Kidney (tissue), 14 donors: ENCODE measurements around the gene HSD17B8. TPM values are rescaled to one million over a fixed set of nuclear protein-coding genes. Genes with fewer than 3 reads are reported as not detected.

ENCODE experiments used
- DNase-seq, 5 donors: peaks; one replicate each; pipeline ENCODE4 v3.0.0-alpha.2; 2013 to 2020
- FAIRE-seq: peaks from 2 replicates; lab custom pipeline; 2012; peaks lifted over from hg19 to GRCh38; lab: Jason Lieb, UNC
- H3K27ac ChIP-seq, 2 donors: one replicate each; pipeline ENCODE4 v1.7.0; 2013; ENCODE audit warnings: low read depth in 2 of 2, low read length in 2 of 2, inconsistent platforms in 1 of 2
- H3K27me3 ChIP-seq: one replicate; pipeline ENCODE4 v1.7.1; 2013; ENCODE audit warnings: low read length, inconsistent platforms; ENCODE audit not compliant: control insufficient read depth, insufficient read depth
- H3K36me3 ChIP-seq, 3 donors: one replicate each; pipeline versions ENCODE4 v1.7.0 to v1.7.1; 2013; ENCODE audit warnings: low read length in 3 of 3, control low read depth in 1 of 3, inconsistent platforms in 1 of 3; ENCODE audit not compliant: insufficient read depth in 3 of 3, control insufficient read depth in 2 of 3
- H3K4me1 ChIP-seq, 3 donors: one replicate each; pipeline versions ENCODE4 v1.7.0 to v1.7.1; 2013; ENCODE audit warnings: low read length in 3 of 3, inconsistent platforms in 1 of 3, low read depth in 1 of 3; ENCODE audit not compliant: control insufficient read depth in 2 of 3, insufficient read depth in 2 of 3
- H3K4me3 ChIP-seq, 3 donors: one replicate each; pipeline versions ENCODE4 v1.7.0 to v1.8.1; 2013; ENCODE audit warnings: low read length in 3 of 3, control low read depth in 1 of 3, inconsistent platforms in 1 of 3
- H3K9ac ChIP-seq, 3 donors: one replicate each; pipeline versions ENCODE4 v1.7.0 to v1.7.1; 2013; ENCODE audit warnings: low read length in 3 of 3, control low read depth in 1 of 3, inconsistent platforms in 1 of 3
- H3K9me3 ChIP-seq, 3 donors: one replicate each; pipeline versions ENCODE4 v1.7.0 to v1.7.1; 2013; ENCODE audit warnings: low read length in 3 of 3, control low read depth in 1 of 3, inconsistent platforms in 1 of 3; ENCODE audit not compliant: control insufficient read depth in 2 of 3, insufficient read depth in 1 of 3
- intact Hi-C: fragments of 100-400 bp; cut with DNase I; formaldehyde crosslinking; loops from one replicate; pipeline ENCODE4 v1.11.1; 2022
- polyA plus RNA-seq: library from polyadenylated mRNA; stranded (reverse); fragments of 350-450 nt; fragmentation: Illumina TruSeq; extraction: RNeasy Lipid Tissue Mini Kit (QIAGEN cat#74804); gene quantifications from one replicate; pipeline ENCODE4 v1.2.3, GENCODE V29; 2014; ENCODE audit warnings: low read depth, low replicate concordance; ENCODE audit not compliant: insufficient read depth
- total RNA-seq: library from RNA; stranded (reverse); fragmentation: NEBNext Ultra II Directional; extraction: Animal tissue kit (Norgen Biotek cat#: 25700); gene quantifications from one replicate; pipeline ENCODE4 v1.2.1, GENCODE V29; 2021
- TF ChIP-seq, protein P1 (sequence below): IDR thresholded peaks from 3 replicates; pipeline ENCODE4 v1.5.1; 2012; ENCODE audit warnings: mild to moderate bottlenecking, moderate library complexity, borderline replicate concordance; ENCODE audit not compliant: insufficient read depth; ENCODE audit errors: extremely low read depth
- donor health status: control.
- donor health status: control.
- donor health status: control.
- donor health status: control.
- donor health status: control.
- donor health status: DM: yes; HTN: yes; CAD: no.
- donor health status: Normal renal cell carcinoma (clear cell type).

HSD17B8 gene
- total and polyA plus RNA-seq, 2 donors from 2014 or later, result 26.6 to 83.0 TPM

DNA sequence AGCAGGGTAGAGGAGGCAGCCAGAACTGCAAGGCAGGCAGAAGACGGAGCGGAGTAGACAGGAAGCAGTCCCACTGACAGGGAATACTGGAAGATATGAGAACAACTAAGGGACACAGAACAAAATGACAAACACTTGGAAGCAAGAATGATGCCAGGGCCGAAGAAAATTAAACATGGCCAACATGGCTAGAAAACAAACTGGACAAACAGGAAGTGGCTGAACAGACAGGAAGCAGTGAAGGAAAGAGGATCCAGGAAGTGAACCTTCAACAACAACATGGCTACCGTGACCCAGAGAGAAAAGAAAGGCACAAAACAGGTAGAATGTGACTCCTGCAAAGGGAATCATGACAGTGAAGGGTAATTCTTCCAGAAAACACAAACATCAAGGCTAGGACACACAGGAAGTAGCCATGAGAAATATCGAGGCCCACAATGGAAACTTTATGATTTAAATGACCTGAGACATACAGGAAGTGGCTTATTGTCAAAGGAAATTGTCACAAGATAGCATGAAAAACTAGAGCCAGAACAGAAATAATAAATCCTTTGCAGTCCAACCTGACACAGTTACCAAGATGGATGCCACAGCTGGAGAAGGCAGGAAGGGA lies 21.3 kb upstream of the HSD17B8 start:
- intact Hi-C loops, result no loop called here

DNA sequence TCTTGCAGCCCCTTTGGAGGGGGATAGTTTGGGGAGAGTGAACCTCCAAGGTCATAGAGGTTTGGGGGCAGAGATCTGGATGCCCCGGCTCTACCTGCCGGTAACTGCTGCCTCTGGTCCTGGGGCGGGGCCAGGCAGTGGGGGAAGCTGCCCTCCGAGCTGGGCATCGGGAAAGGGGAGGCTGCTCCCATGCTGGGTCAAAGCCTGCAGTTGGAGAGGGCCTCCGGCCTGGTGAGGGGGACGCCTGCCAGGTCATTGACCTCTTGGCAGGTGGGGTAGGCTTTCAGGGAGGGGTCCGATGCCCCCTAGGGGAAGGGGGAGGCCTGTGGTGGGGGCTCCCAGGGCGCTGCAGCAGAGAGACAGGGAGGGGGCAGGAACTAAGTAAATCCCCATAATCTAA lies 19.3 kb upstream of the HSD17B8 start:
- H3K4me3 ChIP-seq, result no peak overlapping the region
- TF ChIP-seq, protein P1, sequence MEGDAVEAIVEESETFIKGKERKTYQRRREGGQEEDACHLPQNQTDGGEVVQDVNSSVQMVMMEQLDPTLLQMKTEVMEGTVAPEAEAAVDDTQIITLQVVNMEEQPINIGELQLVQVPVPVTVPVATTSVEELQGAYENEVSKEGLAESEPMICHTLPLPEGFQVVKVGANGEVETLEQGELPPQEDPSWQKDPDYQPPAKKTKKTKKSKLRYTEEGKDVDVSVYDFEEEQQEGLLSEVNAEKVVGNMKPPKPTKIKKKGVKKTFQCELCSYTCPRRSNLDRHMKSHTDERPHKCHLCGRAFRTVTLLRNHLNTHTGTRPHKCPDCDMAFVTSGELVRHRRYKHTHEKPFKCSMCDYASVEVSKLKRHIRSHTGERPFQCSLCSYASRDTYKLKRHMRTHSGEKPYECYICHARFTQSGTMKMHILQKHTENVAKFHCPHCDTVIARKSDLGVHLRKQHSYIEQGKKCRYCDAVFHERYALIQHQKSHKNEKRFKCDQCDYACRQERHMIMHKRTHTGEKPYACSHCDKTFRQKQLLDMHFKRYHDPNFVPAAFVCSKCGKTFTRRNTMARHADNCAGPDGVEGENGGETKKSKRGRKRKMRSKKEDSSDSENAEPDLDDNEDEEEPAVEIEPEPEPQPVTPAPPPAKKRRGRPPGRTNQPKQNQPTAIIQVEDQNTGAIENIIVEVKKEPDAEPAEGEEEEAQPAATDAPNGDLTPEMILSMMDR, result no peak
- no peaks in the 10 kb centered on the region for H3K36me3 ChIP-seq
- intact Hi-C loops, result no loop called here
- FAIRE-seq (no peak), DNase-seq (peak in 1 of 5 donors; percentile 70)
- H3K4me1 ChIP-seq, result no peaks in the 10 kb centered on the region
- no peak overlapping the region for H3K27ac ChIP-seq
- H3K27me3 ChIP-seq, result no peaks in the 10 kb centered on the region
- H3K9ac ChIP-seq, result no peak overlapping the region
- H3K9me3 ChIP-seq, result no peaks in the 10 kb centered on the region

More for the DNA sequence above, 21.3 kb upstream of the HSD17B8 start:
- Histone ChIP-seq H3K27ac (peak overlapping the region; percentile 18 to 23), H3K4me3 (no peak overlapping the region), H3K9me3 (no peaks in the 10 kb centered on the region), H3K9ac (no peak overlapping the region), H3K4me1 (no peaks in the 10 kb centered on the region), H3K36me3 (no peaks in the 10 kb centered on the region), H3K27me3 (no peaks in the 10 kb centered on the region)
- FAIRE-seq (no peak), DNase-seq (no peak)
- TF ChIP-seq, protein P1, result no peak

DNA sequence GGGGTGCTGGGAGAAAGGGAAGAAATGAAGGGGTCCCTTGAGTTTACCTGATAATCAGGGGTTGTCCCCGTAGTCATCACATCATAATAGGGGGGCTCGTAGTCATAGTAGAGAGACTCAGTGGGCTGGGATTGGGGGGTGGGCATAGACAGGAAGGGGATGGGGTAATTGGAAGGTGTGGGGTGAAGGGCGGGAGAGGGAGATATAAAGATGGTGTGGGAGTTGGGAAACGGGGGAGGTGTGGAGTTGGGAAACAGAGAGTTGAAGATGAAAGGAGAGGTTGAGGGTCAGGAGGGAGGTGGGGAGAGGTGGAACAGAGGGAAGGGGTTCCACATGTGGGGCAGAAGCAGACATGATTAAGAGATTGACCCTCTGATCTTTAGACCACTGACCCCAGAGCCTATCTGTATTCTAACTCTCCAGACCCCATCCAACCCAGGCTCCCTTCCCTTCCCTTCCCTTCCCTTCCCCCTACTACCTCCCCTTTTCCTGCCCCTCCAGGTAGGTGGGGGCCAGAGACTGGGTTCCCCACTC lies 18.7 kb upstream of the HSD17B8 start:
- no peaks in the 10 kb centered on the region for H3K4me1 ChIP-seq
- DNase-seq (no peak), FAIRE-seq (no peak)
- TF ChIP-seq, protein P1, result no peak
- intact Hi-C loops, result no loop called here
- H3K9me3 ChIP-seq, result no peaks in the 10 kb centered on the region
- H3K4me3 ChIP-seq, result no peak overlapping the region
- H3K27me3 ChIP-seq, result no peaks in the 10 kb centered on the region
- H3K36me3 ChIP-seq, result no peaks in the 10 kb centered on the region
- no peak overlapping the region for H3K9ac ChIP-seq
- no peak overlapping the region for H3K27ac ChIP-seq
